Cerebellar cortex (tissue), 1 donor: ENCODE results near the gene CHSY3.

Experiments used
- DNase-seq: peaks from one replicate; pipeline ENCODE4 v3.0.0-alpha.2; 2015; ENCODE audit warnings: low spot score

CHSY3 gene

DNA sequence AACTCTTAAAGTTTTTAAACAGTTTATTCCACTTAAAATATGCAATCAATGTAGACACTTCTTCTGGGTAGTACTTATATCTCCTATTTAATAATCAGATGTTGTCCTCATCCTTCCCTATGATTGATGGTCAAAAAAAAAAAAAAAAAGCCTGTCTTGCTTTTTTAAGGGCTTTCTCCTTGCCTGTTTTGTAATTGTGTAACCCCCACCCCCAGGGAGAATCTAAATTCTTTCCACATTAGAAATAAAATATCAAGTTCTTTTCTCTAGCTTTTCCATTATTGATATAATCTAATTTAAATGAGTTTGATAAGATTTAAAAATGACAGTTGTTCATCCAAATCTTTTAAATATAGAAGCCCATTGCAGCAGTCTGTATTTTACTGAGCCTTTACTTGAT, 119.7 kb downstream of the CHSY3 start:
- DNase-seq, result no peak

DNA sequence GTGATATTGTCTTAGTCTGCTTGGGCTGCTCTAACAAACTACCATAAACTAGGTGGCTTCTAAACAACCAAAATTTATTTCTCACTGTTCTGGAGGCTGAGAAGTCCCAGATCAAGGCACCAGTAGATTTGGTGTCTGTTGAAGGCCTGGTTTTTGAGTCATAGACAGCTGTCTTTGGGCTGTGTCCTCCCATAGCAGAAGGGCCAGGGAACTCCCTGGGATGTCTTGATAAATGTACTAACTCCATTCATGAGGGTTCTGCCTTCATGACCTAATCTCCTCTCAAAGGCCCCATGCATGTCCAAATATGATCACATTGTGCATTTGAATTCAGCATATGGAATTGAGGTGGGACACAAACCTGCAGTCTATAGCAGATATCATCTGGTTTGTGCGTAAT, 121.2 kb downstream of the CHSY3 start:
- no peak for DNase-seq

DNA sequence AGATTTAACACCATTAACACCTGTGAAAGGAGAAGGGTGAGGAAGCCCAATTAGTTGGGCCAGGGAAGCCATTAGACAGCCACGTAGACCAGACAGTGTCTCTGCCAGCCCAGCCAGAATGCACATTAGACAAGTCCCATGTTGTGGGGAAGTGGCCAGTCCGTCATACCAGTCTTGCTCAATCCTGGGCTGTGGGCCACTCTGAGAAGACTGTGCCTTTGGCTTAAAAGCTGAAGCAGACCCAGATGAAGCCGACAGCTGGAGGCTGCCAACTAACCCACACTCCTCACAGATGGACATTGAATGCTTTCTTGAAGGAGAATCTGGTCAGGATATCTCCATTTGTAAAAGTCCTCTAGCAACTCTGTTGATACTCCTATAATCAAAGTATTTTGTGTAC, 128.5 kb downstream of the CHSY3 start:
- no peak for DNase-seq

DNA sequence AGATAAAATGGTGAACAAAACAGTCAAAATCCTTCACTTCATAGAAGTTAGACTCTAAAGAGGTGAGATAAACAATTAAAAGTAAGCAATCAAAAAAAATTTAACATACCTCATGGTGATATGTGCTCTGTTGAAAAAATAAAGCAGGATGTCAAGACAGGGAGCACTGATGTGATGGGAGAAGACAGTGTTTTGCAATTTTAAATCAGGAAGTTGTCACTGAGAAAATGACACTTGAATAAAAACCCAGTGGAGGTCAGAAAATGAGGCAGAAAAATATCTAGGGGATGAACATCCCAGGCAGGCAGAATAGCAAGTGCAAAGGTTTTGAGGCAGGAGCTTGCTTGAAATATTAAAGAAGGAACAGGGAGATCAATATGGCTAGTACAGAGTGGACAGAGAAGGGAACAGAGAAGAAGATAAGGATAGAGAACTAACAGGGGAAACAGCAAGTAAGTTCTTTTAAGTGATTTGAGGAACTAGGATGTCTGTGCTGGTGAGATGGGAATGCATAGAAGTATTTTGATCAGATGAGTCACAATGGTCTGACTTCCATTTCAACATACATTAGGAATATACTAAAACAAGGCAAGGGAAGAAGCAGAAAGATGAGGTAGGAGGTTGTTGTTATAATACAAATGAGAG, 130.4 kb downstream of the CHSY3 start:
- no peak for DNase-seq

DNA sequence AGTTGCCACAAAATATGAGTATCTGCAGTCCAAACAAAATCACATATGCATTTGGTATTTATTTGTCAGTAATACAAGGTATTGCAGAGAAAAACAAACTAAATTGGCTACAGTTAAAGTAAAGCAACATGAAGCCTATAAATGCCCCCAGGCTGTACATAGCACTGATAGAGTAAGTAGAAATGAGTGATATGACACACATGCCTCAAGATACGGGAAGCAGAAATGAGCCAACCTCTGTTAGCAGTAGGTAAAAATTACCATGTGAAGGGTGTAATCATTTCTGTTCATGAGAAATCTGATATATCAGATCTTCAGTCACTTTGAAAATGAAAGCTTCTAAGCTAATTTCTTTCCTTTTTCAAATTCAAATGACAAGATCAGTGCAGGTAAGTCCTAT, 131.1 kb downstream of the CHSY3 start:
- DNase-seq, result no peak

DNA sequence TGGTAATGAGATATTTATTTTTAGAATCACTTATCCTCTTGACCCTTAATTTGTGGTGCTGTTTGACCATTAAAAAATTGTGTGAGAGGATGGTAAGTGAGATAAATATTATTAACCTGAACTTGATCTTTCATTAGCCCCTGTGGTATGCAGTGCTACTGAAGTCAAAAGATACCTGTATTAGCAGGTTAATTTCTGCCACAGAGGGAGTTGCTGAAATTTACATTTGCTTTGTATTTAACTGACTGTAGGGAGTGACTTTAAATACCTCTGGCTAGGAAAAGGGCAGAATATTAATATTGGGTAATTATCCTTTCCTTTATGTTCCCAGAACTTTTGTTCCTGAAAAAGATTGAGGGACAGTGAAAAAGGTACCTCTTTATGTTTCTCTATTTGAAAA, 133.6 kb downstream of the CHSY3 start:
- DNase-seq, result no peak

DNA sequence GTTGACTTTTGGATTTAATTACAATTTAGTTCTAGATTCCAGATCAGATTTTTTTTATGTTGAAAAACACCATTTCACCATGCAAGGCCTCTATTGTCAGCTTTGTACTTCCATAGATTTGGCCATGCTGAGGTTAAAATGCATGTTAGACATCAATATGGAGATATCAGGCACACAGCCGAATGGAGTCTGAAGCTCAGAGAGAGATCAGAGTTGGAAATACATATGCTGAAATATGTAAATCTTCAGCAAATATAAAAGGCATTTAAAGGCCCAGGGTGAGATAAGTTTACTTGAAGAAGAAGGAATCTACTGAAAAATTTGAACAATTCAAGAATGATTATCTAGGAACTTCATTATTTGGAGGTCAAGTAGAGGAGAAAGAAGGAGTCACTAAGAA, 139.6 kb downstream of the CHSY3 start:
- no peak for DNase-seq

DNA sequence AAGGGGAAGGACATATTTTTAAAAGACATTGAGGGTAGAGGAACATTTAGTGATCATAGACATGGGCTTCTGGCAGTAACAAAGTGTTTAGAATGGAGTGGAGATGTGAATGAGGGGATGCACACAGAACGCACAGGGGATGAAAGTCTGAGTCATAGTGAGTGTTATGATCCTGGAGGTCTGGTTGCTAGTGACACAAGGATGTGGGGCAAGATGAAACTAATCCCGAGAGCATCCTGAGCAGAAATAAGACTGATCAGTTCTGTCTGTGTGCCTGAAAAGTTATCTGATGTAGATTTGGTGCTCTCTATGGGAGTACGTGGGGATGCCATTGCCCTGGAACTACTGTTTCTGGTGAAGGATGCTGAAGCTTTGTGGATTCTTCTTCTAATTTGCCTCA, 141.1 kb downstream of the CHSY3 start:
- DNase-seq, result no peak

DNA sequence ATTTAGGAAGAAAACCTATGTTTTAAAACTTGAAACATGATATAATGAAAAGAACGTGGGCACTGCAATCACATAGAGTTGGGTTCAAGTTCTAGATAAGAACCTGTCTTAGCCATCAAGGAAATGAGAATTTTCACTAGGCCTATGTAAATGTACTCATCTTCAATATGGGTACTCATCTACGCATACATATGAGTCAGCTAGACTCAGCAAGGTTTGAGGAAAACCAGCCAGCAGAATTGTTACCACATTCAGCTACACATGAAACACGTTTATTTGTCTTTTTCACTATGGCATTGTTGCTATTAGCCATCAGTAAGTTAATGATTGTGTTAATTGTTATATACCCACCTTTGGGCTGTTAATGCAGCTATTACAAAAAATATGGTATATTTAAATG, 146.3 kb downstream of the CHSY3 start:
- no peak for DNase-seq

DNA sequence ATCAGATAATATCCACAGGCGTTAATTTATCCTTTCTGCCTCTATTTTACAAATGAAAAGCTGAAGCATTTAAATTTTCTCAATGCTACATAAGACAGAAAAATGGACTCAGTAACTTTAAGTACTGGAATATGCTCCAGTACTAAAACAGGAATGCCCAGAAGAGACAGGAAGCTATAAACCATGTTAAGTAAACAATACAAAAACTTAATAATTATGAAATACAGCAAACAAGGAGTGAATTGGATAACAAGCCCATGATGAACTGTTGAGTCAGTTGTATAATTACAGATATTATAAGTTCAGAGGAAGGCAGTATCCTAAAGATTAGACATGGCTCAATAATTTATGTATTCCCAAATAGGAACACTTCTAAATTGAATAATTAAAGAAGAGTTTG, 148.5 kb downstream of the CHSY3 start:
- DNase-seq, result no peak

DNA sequence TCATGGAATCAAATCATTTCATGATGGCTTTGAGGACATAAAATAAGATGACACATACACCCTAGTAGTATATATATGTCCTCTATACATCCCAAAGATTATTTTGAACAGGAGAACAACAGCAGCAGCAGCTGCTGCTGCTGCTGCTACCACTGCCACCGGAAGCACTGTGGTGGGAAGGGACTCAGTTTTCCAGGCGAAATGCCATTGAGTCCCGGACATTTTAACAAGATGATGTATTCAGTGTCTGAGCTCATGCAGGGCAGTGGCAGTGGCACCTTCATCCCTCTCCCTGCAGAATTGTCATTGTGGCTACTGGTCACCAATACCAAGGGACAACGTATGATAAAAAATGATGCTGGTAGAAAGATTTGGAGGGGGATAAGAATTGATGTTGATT, 151.3 kb downstream of the CHSY3 start:
- no peak for DNase-seq

DNA sequence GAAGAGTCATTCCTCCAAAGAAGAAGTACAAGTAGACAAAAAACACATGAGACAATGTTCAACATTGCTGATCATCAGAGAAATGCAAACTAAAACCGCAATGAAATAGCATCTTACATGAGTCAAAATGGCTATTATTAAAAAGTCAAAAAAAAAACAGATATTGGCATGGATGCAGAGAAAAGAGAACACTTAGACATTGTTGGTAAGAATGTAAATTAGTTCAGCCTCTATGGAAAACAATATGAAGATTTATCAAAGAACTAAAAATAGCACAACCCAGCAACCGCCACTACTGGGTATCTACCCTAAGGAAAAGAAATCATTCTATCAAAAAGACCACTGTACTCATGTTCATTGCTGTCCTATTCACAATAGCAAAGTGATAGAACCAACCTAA, 157.5 kb downstream of the CHSY3 start:
- no peak for DNase-seq

DNA sequence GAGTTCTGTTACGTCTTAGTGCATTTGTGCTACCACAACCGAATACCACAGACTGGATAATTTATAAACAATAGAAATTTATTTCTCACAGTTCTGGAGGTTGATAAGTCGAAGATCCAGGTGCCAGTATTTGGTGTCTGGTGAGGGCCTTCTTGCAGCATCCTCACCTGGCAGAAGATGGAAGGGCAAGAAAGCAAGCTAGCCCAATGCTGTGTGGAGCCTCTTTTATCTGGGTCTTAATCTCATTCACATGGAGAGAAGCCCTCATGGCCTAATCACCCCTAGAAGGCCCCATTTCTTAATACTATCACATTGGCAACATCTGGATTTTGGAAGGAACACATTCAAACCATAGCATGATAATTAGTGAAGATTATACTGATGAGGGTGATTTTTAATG, 159.3 kb downstream of the CHSY3 start:
- DNase-seq, result no peak

DNA sequence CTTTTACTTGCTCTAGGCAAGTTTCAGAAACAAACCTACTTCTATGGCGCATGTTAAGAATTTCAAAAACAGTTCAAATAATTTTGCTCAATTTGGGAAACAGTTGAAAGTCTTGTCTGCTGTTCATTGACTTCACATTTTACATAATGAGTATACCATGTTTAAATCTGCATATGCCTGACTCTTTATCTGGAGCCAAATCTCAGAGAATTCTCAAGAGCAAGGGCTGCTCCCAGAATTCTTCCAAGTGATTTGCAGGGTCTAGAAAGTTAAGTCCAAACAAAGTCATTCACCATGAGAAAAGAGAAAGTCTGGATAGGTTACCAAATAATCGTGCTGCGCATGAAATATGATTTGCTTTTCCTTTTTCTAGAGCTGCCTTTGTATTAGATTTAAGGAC, 160.2 kb downstream of the CHSY3 start:
- DNase-seq, result no peak

DNA sequence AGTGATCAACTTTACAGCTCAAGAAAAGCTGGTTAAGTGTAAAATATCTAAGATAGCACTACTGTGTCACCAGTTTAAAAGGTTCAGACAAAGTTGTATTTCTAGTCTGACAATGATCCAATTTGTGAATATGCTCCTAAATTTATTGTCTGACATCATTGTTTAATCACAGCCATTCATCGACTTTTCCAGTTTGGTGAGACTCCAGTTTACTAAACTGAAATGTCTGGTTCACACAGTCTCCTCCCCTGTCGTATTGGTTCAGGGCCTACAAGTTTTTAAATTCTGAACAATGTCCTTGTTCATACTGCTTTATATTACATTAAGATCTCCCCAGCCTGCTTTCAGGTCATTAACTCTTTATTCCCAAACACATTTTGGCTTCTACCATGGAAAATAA, 161.4 kb downstream of the CHSY3 start:
- no peak for DNase-seq

DNA sequence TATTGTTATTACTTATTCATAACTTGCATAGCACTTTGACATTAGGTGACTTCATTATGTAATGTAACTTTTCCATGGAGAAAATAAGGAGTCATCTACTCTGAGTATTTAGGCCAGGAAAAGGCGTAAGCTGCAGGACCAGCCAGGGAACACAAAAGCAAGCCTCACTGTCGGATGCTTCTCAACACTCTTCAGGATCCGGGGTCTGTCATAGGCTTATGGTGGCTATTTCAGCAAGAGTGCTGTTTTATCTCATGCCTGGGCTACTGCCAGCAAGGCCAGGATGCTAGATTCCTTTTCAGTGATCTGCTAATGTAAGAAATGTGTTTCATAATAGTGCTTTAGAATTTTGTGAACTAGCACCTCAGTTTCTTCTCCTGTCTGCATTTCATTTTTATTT, 162.4 kb downstream of the CHSY3 start:
- DNase-seq, result no peak

DNA sequence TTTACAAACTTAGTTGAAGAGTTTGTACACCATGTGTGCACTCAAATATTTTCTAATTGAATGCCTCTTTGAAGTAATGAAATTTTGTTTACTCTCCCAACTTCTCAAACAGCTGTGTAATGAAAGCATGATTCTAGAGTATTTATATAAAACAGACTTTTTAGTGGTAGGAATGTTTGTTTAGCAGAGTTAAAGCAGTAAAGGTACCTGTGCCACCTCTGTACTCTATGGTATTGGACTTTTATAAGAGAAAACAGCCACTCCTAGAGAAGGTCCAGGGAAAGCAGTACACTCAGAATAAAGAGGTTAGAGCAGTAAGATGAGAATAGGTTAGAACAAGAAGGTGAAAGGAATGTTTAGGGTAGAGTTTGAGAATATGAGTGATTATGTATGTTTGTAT, 163.1 kb downstream of the CHSY3 start:
- DNase-seq, result no peak

DNA sequence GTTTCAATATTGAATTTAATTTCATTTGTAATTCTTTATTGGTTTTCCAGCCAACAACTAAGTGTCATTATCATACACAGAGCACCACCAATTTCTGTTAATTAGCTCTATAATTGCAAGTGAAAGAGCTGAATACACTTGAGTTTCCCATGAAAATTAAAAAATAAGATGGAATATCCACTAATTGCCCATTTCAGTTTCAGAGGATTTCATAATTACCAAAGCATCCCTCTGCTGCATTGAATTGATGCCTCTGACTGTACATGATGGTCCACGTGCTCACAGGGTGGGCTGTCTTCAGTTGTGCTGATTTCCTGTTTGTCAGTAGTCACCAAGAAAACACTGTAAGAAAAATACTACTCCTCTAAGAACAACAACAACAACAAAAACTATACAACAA, 163.8 kb downstream of the CHSY3 start:
- no peak for DNase-seq

DNA sequence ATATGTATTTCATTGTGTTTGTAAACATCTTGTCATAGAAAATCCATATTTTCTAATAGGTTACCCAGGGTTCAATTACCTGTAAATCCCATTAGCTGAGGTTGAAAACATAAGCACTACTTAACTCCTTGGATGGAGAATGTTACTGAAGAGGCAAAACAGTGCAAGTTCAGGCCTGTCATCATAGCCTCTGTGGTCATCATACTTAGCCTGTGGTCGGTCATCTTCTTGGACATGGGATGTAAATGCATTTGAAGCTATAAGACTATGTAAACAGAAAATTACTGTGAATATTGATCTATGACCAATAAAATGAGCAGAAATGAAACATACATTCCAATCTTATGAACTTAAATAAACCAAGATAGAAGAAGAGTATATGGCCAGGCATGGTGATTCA, 164.7 kb downstream of the CHSY3 start:
- DNase-seq, result no peak

DNA sequence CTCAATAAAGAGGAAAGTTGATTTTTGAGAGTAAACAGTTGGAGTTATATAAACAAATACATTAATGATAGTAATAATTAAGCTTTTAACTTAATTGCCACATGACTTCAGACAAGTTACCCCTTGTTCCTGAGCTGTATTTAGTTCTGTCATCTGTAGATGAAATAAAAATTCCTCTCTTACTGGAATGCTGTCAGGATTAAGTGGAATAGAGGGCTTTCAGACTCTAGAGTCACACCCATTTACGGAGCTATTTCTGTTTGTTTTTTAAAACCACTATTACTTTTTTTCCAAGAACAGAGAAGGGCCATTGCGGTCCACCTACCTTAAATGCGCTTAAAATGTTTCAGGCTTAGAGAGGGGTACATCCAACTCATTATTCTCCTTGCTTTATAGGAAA, 170.6 kb downstream of the CHSY3 start:
- no peak for DNase-seq

DNA sequence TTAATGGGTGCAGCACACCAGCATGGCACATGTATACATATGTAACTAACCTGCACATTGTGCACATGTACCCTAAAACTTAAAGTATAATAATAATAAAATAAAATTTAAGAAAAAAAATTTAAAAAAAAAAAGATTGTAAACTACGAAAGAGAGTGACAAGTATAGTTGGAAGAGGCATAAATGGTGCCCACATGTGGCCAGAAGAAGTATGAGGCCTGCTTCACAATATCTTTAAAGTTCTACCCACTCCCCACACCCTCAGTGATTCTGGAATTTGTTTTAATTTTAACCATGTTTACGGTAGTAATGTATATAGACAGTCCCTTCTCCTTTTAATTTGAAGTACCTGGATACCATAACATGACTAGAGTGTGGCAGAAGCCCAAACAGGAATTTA, 172.7 kb downstream of the CHSY3 start:
- no peak for DNase-seq

DNA sequence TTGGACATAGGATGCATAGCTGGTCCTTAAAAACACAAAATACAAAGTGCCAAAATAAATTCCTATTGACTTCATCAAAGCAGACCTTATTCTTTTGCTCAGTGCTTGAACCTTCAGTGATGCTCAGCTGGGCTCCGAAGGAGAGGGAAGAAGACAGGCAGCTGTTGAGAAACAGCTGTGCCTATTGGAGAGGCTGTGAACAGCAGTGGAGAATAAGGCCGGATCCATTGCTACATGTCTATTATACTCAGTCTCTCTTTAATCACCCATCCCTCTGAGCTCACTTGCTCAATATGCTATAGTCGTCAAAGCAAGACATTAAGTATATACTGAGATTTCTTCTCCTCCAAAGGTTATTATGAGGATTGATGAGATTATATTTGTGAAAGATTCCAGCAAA, 174.4 kb downstream of the CHSY3 start:
- DNase-seq, result no peak

DNA sequence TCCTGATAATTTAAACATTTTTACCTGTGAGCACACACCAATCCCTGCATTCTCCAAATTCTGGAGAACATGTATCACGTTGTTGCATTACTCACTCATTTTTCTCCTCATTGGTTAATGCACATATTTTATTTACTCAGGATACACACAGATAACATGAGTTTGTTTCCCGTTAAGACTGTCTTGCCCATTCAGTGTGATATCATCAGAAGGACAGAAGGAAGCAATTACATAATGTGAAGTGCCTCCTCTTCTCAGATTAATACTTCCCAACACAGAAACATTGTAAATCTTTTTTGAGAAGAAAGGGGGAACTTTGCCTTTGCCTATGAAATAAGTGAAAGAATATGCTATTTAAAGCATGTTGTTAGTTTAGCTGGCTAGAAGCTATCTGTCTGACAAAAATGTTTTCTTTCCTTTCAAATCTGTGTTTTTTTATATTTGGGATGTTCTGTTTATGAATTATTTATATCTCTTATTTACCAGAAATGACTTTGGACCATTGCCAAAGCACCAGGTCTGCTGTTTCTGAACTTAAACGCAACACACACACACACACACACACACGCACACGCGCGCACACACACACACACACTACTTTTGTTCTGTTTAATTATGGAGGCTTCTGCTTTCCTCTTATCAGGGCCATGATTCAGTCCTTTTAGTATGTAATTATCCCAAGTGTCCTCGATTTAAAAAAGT, 186.5 kb downstream of the CHSY3 start:
- DNase-seq, result no peak

DNA sequence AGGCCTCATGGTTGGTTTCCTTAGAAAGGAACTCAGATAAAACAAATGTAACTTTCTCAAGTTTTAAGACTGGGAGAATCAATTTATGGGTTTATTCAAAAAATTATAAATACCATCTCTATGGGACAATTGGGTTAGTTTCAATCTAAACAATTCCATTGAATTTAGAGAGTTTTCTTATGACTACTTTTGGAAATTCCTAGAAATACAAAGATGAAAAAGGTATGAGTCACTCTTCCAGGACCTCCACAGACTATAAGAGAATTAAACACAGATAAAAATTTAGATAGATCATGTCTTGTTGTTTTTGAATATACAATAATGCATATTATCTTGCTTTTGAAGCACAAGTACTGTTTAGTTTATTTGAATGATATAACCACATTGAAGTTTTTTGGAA, 188.7 kb downstream of the CHSY3 start:
- DNase-seq, result no peak
